Fibroblast of skin of back (primary cell): Measurements from ENCODE around the gene CRTC2.
"Not testable (repeated sequence)": the region's sequence is repeated elsewhere in the genome, so short reads cannot be mapped to it uniquely, and the experiment has no call there.

Experiments used
- DNase-seq: peaks from one replicate; pipeline ENCODE4 v3.0.0-alpha.2; 2013

CRTC2 gene

GRCh38 chr1:153928245-153928644, 30.2 kb downstream of the CRTC2 start:
- no peak for DNase-seq

GRCh38 chr1:153926405-153926804, 32.0 kb downstream of the CRTC2 start:
- no peak for DNase-seq

GRCh38 chr1:153922972-153923925, 35.2 kb downstream of the CRTC2 start, which contains the start of gene GATAD2B:
Gene GATAD2B, minus strand, starts transcription at chr1:153922972. Its CDS starts 94,625 bp downstream, at chr1:153828347.
- peak; percentile 100 for DNase-seq

- DNase-seq = peak; percentile 22
Observed at GRCh38 chr1:153922076-153922971, 36.1 kb downstream of the CRTC2 start.

- no peak for DNase-seq
Observed at GRCh38 chr1:153921803-153922075, 36.7 kb downstream of the CRTC2 start.

- DNase-seq = no peak
Observed at GRCh38 chr1:153921080-153921802, 37.2 kb downstream of the CRTC2 start.

GRCh38 chr1:153919876-153920852, 38.2 kb downstream of the CRTC2 start:
- DNase-seq = no peak

- DNase-seq = no peak
Observed at GRCh38 chr1:153916297-153916696, 42.1 kb downstream of the CRTC2 start.

GRCh38 chr1:153912349-153912748, 46.1 kb downstream of the CRTC2 start:
- no peak for DNase-seq

- not testable (repeated sequence) for DNase-seq
Observed at GRCh38 chr1:153910560-153910959, 47.9 kb downstream of the CRTC2 start.

- DNase-seq = no peak
Observed at GRCh38 chr1:153908071-153908470, 50.3 kb downstream of the CRTC2 start.

GRCh38 chr1:153907134-153907533, 51.3 kb downstream of the CRTC2 start:
- no peak for DNase-seq

- DNase-seq = no peak
Observed at GRCh38 chr1:153906396-153906795, 52.0 kb downstream of the CRTC2 start.

GRCh38 chr1:153905908-153906307, 52.5 kb downstream of the CRTC2 start:
- DNase-seq = not testable (repeated sequence)

GRCh38 chr1:153903841-153904455, 54.5 kb downstream of the CRTC2 start:
- no peak for DNase-seq

- no peak for DNase-seq
Observed at GRCh38 chr1:153899509-153899908, 58.9 kb downstream of the CRTC2 start.
